Measurements from ENCODE around the gene SIK3. TPM values are rescaled to one million over a fixed set of nuclear protein-coding genes. Genes with fewer than 3 reads are reported as not detected.

The SIK3 gene
- total and polyA plus RNA-seq, 11 donors = 11.8 to 67.4 (median 38.1) TPM

DNA sequence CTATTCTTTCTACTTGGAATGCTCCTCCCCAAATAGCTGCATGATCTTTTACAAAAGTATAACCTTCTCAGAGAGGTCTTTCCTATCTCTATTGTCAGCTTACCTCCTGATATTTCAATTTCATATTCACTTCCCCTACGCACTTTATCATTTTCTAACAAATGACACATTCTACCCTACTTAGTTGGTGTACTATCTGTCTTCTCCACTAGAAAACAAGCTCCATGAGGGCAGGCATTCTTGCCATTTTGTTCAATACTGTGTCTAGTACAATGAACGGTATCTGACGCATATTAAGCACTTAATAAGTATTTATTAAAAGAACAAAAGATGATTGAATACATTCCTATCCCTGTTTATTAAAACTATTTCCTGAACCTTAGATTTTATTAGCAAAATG lies 164.3 kb downstream of the SIK3 start:
- ATAC-seq = no peak
- Histone ChIP-seq H3K27ac (no peak overlapping the region), H3K27me3 (no peaks in the 10 kb centered on the region), H3K9me3 (no peaks in the 10 kb centered on the region), H3K4me1 (peaks cover 12 to 41% (median 35%) of the 10 kb centered on the region in 12 donors), H3K36me3 (peaks cover 0 to 11% (median 0%) of the 10 kb centered on the region in 9 donors), H3K4me3 (no peak overlapping the region)
- no peak for TF ChIP-seq POLR2A (IDR thresholded peaks at IDR 0.05)
- no peak for DNase-seq
- 96 to 100% (median 99%) methylated on average over 3 of the region's 3 CpGs for WGBS, 4 donors
- intact Hi-C loops (cut with DNase I) = loop anchor here in 2 of 10 donors (5.0 kb wide), 2 partner anchors 58 to 163 kb away; partner anchors contain the start of gene SIK3 (in 1 of the 2)

DNA sequence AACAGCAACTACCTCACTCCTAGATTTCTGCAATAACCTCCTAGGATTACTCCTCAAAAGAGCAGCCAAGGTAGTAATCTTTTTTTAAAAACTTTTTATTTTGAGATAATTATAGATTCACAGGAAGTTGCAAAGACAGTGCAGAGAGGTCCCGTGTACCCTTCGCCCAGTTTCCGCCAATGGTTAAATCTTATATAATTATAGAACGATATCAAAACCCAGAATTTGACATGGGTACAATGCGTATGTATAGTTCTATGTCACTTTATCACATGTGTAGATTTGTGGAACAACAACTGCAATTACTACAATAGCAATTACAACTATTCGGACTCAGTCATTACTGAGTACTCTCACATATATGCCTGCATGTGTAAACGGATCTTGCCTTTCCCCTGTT lies 166.0 kb downstream of the SIK3 start:
- DNase-seq (no peak), ATAC-seq (no peak)
- WGBS, 4 donors = 70 to 77% (median 76%) methylated on average over 7 of the region's 7 CpGs
- Histone ChIP-seq H3K27ac (peak overlapping the region in 11 of 12 donors; percentile 23 to 82 (median 57)), H3K4me1 (peaks cover 12 to 57% (median 49%) of the 10 kb centered on the region in 12 donors), H3K9me3 (no peaks in the 10 kb centered on the region), H3K4me3 (peak overlapping the region in 1 of 12 donors; percentile 16), H3K36me3 (peaks cover 0 to 11% (median 0%) of the 10 kb centered on the region in 9 donors), H3K27me3 (no peaks in the 10 kb centered on the region)
- intact Hi-C loops (cut with DNase I) = loop anchor here in 2 of 10 donors (5.0 kb wide), 2 partner anchors 60 to 165 kb away; partner anchors contain the start of gene SIK3 (in 1 of the 2)
- TF ChIP-seq, protein P1, sequence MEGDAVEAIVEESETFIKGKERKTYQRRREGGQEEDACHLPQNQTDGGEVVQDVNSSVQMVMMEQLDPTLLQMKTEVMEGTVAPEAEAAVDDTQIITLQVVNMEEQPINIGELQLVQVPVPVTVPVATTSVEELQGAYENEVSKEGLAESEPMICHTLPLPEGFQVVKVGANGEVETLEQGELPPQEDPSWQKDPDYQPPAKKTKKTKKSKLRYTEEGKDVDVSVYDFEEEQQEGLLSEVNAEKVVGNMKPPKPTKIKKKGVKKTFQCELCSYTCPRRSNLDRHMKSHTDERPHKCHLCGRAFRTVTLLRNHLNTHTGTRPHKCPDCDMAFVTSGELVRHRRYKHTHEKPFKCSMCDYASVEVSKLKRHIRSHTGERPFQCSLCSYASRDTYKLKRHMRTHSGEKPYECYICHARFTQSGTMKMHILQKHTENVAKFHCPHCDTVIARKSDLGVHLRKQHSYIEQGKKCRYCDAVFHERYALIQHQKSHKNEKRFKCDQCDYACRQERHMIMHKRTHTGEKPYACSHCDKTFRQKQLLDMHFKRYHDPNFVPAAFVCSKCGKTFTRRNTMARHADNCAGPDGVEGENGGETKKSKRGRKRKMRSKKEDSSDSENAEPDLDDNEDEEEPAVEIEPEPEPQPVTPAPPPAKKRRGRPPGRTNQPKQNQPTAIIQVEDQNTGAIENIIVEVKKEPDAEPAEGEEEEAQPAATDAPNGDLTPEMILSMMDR (IDR thresholded peaks at IDR 0.05) = no peak
- TF ChIP-seq POLR2A (IDR thresholded peaks at IDR 0.05) = no peak

DNA sequence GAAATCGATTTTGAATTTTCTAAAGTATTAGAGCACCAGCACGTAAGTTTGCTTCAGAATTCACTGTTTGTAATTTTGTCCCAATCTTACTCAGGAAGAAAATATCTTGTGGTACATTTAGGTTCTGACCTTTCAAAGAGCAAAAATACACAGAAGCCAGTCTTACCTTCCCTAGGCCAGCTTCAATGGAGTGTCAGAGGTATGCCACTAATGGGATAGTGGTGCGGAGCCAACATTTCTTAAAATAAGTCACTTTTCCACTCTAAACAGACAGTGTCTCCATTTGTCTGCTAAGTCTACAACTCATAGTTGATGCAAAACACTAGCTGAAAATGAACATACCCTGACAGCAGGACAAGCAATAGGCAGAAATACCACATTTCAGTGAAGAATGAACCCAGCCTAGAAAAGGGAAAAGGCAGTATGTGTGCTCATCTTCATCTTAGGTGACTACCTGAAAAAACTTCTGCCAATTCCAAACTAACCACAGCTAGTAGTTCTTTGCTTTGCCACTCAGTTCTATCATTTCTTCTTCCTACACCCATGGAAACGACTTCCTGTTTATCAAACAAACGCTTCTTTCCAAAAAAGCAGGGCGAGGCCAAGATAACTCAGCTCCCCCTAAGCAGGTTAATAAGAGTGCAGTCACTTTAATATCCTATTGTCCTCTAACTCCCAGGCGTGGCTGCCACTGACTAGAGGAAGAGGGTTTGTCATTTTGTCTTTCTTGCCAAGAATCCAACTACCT lies 166.8 kb downstream of the SIK3 start:
- TF ChIP-seq, protein P1 (IDR thresholded peaks at IDR 0.05) = no peak
- no peak for TF ChIP-seq POLR2A (IDR thresholded peaks at IDR 0.05)
- 30 to 44% (median 35%) methylated on average over 7 of the region's 7 CpGs for WGBS, 4 donors
- H3K4me3 ChIP-seq = peak overlapping the region in 2 of 12 donors; percentile 5 to 16
- ATAC-seq = peak in 3 of 4 donors; percentile 68 to 84 (median 70)
- peak in 4 of 5 donors; percentile 25 to 42 (median 38) for DNase-seq
- H3K9me3 ChIP-seq = no peaks in the 10 kb centered on the region
- no peaks in the 10 kb centered on the region for H3K27me3 ChIP-seq
- peaks cover 0 to 7% (median 3%) of the 10 kb centered on the region in 9 donors for H3K36me3 ChIP-seq
- H3K27ac ChIP-seq = peak overlapping the region in 11 of 12 donors; percentile 28 to 82 (median 58)
- intact Hi-C loops (cut with DNase I) = loop anchor here in 2 of 10 donors (5.0 kb wide), 2 partner anchors 61 to 166 kb away; partner anchors contain the start of gene SIK3 (in 1 of the 2)
- peaks cover 12 to 65% (median 49%) of the 10 kb centered on the region in 12 donors for H3K4me1 ChIP-seq

- WGBS, 4 donors = 58 to 68% (median 59%) methylated on average over 2 of the region's 2 CpGs
- TF ChIP-seq, protein P1 (IDR thresholded peaks at IDR 0.05) = no peak
- TF ChIP-seq POLR2A (IDR thresholded peaks at IDR 0.05) = no peak
- intact Hi-C loops (cut with DNase I) = loop anchor here in 2 of 10 donors (5.0 kb wide), 2 partner anchors 62 to 167 kb away; partner anchors contain the start of gene SIK3 (in 1 of the 2)
- Histone ChIP-seq H3K36me3 (peaks cover 0 to 15% (median 9%) of the 10 kb centered on the region in 9 donors), H3K4me3 (peak overlapping the region in 10 of 12 donors; percentile 1 to 40 (median 28)), H3K27ac (peak overlapping the region in 10 of 12 donors; percentile 45 to 82 (median 58)), H3K4me1 (peaks cover 12 to 72% (median 49%) of the 10 kb centered on the region in 12 donors), H3K27me3 (no peaks in the 10 kb centered on the region), H3K9me3 (no peaks in the 10 kb centered on the region)
- no peak for DNase-seq
- ATAC-seq = no peak
These were observed 167.6 kb downstream of the SIK3 start for GRCh38 chr11:116930586-116930985.

Measured in heart left ventricle (tissue), 16 donors.